Astrocyte (in vitro differentiated cells and primary cell): ENCODE data around the gene EFNA1.

Source experiments
- CTCF ChIP-seq: IDR thresholded peaks from 2 replicates; pipeline ENCODE4 v1.5.1; 2011; ENCODE audit warnings: low read depth, mild to moderate bottlenecking, inconsistent platforms, low read length, moderate library complexity; ENCODE audit not compliant: insufficient read depth
- EZH2 ChIP-seq: IDR thresholded peaks from 2 replicates; pipeline ENCODE4 v1.6.1; 2012; ENCODE audit warnings: mild to moderate bottlenecking, low read length, inconsistent platforms; ENCODE audit not compliant: insufficient read depth

GRCh38 chr1:155083865-155084721, 43.6 kb upstream of the EFNA1 start:
- TF ChIP-seq CTCF (no peak), EZH2 (no peak)
